GM12878 (cell line): Measurements from ENCODE around the gene RXFP4. TPM values are rescaled to one million over a fixed set of nuclear protein-coding genes. Genes with fewer than 3 reads are reported as not detected.

Experiments
- ATAC-seq: fragments of 200-7000 bp; cut with Tn5 transposase; 3 replicates; pipeline ENCODE4 v1.9.1; 2020; ENCODE audit warnings: mild to moderate bottlenecking, moderate library complexity
- BruUV-seq: library from RNA; stranded (reverse); fragments of 400-500 nt; replicated peaks from 2 replicates; lab custom pipeline; 2021; lab: Mats Ljungman, UMichigan
- CTCF ChIA-PET: fragments of 300-600 bp; sonication (Branson Sonifier 250); formaldehyde crosslinking; extraction: SDS; loops from one replicate; lab custom pipeline; 2021; ENCODE audit warnings: inconsistent platforms; lab: Yijun Ruan, JAX
- POLR2A ChIA-PET: fragments of 350-600 bp; formaldehyde crosslinking; extraction: SDS; loops from one replicate; lab custom pipeline; 2021; ENCODE audit warnings: inconsistent platforms; lab: Charles Lee
- RAD21 ChIA-PET: fragments of 300-600 bp; sonication (Branson Sonifier 250); formaldehyde crosslinking; loops from one replicate; lab custom pipeline; 2023; ENCODE audit warnings: antibody characterized with exemption; ENCODE audit not compliant: unreplicated experiment; lab: Charles Lee
- SMC1A ChIA-PET: fragments of 300-600 bp; sonication (Branson Sonifier 250); formaldehyde crosslinking; loops from one replicate; lab custom pipeline; 2023; ENCODE audit not compliant: unreplicated experiment, uncharacterized antibody; lab: Charles Lee
- DNase-seq: peaks from one replicate; pipeline ENCODE4 v3.0.0-alpha.2; 2011; ENCODE audit warnings: low read depth, low spot score
- FAIRE-seq: peaks from 3 replicates; lab custom pipeline; 2011; peaks lifted over from hg19 to GRCh38; lab: Jason Lieb, UNC
- H2AFZ ChIP-seq: 2 replicates; pipeline ENCODE4 v1.6.0; 2011; ENCODE audit warnings: low read depth, low read length, control low read depth; ENCODE audit not compliant: control insufficient read depth
- H3K27ac ChIP-seq: 2 replicates; pipeline ENCODE4 v1.5.1; 2011; ENCODE audit warnings: control low read depth; ENCODE audit not compliant: control insufficient read depth, insufficient read depth
- H3K27me3 ChIP-seq, 2 experiments: replicated peaks in 1 of 2; 2 replicates each; pipeline versions ENCODE4 v1.6.0 to v1.6.1; 2011; ENCODE audit warnings: low read length in 1 of 2; ENCODE audit not compliant: control insufficient read depth in 2 of 2, insufficient read depth in 2 of 2
- H3K36me3 ChIP-seq, 2 experiments: 2 replicates each; pipeline ENCODE4 v1.5.1; 2011; ENCODE audit warnings: low read length in 1 of 2; ENCODE audit not compliant: control insufficient read depth in 2 of 2, insufficient read depth in 2 of 2
- H3K4me1 ChIP-seq: 2 replicates; pipeline ENCODE4 v1.6.1; 2011; ENCODE audit warnings: mild to moderate bottlenecking, low read length, moderate library complexity, mixed read lengths; ENCODE audit not compliant: control insufficient read depth, insufficient read depth
- H3K4me2 ChIP-seq: 2 replicates; pipeline ENCODE4 v1.6.0; 2011; ENCODE audit warnings: control low read depth; ENCODE audit not compliant: control insufficient read depth, insufficient read depth
- H3K4me3 ChIP-seq: fragments of 200-600 bp; sonication (generic); 2 replicates; pipeline ENCODE4 v1.5.1; 2016
- H3K79me2 ChIP-seq: 2 replicates; pipeline ENCODE4 v1.6.0; 2011; ENCODE audit warnings: low read length; ENCODE audit not compliant: control insufficient read depth, insufficient read depth
- H3K9ac ChIP-seq: 2 replicates; pipeline ENCODE4 v1.8.0; 2011; ENCODE audit warnings: low read length, control low read depth, mixed read lengths; ENCODE audit not compliant: control insufficient read depth, insufficient read depth
- H3K9me3 ChIP-seq: replicated peaks from 3 replicates; pipeline ENCODE4 v1.5.1; 2011; ENCODE audit warnings: mild to moderate bottlenecking, low read length; ENCODE audit not compliant: control insufficient read depth, insufficient read depth
- H4K20me1 ChIP-seq: 2 replicates; pipeline ENCODE4 v1.6.0; 2011; ENCODE audit not compliant: control insufficient read depth, insufficient read depth
- E2F4 ChIP-seq: IDR thresholded peaks from 2 replicates; pipeline ENCODE4 v1.6.1; 2012; ENCODE audit warnings: low read depth, low read length, improper control_type of control experiment
- FOXM1 ChIP-seq: IDR thresholded peaks from 2 replicates; pipeline ENCODE4 v1.6.1; 2012; ENCODE audit warnings: low read depth, mild to moderate bottlenecking, inconsistent platforms, low read length, moderate library complexity
- HDGF ChIP-seq: fragments of 450-650 bp; IDR thresholded peaks from 2 replicates; pipeline ENCODE4 v1.6.1; 2016; ENCODE audit warnings: antibody characterized with exemption
- IRF3 ChIP-seq: fragments of 450-650 bp; IDR thresholded peaks from 2 replicates; pipeline ENCODE4 v1.6.1; 2014; ENCODE audit warnings: mild to moderate bottlenecking
- JUND ChIP-seq: IDR thresholded peaks from 2 replicates; pipeline ENCODE4 v1.6.1; 2012; ENCODE audit warnings: low read depth, mild to moderate bottlenecking, low read length, improper control_type of control experiment, moderate library complexity
- KAT2A ChIP-seq: conservative IDR thresholded peaks from 2 replicates; pipeline ENCODE4 v1.6.1; 2011; ENCODE audit warnings: low read depth, low read length; ENCODE audit not compliant: control insufficient read depth
- KLF5 ChIP-seq: fragments of 450-650 bp; IDR thresholded peaks from 2 replicates; pipeline ENCODE4 v1.6.1; 2014; ENCODE audit warnings: mild to moderate bottlenecking; ENCODE audit not compliant: partially characterized antibody
- MXI1 ChIP-seq: fragments of 150-350 bp; IDR thresholded peaks from 2 replicates; pipeline ENCODE4 v1.6.1; 2011; ENCODE audit warnings: low read depth, mild to moderate bottlenecking, inconsistent platforms, low read length, improper control_type of control experiment
- PAX5 ChIP-seq: IDR thresholded peaks from 2 replicates; pipeline ENCODE4 v1.6.1; 2011; ENCODE audit warnings: low read depth, low read length, borderline replicate concordance
- PML ChIP-seq: IDR thresholded peaks from 2 replicates; pipeline ENCODE4 v1.6.1; 2012; ENCODE audit warnings: low read length, inconsistent platforms
- POLR2A ChIP-seq: IDR thresholded peaks from 2 replicates; pipeline ENCODE4 v1.6.1; 2011; ENCODE audit warnings: low read depth, mild to moderate bottlenecking, low read length
- RUNX3 ChIP-seq: IDR thresholded peaks from 2 replicates; pipeline ENCODE4 v1.6.1; 2012; ENCODE audit warnings: low read length, inconsistent platforms
- SMC3 ChIP-seq: IDR thresholded peaks from 2 replicates; pipeline ENCODE4 v1.6.1; 2011; ENCODE audit warnings: low read length, improper control_type of control experiment, borderline replicate concordance
- USF2 ChIP-seq: IDR thresholded peaks from 2 replicates; pipeline ENCODE4 v1.6.1; 2011; ENCODE audit warnings: low read depth, low read length, improper control_type of control experiment, borderline replicate concordance
- WGBS: methylation state at CpG from one replicate; pipeline ENCODE4 v1.1.6; 2016; ENCODE audit warnings: low lambda C conversion rate; ENCODE audit not compliant: insufficient replicate concordance, insufficient coverage; ENCODE audit errors: missing lambda C conversion rate; 5-methylcytosine and 5-hydroxymethylcytosine counted together
- in situ Hi-C: fragments of 300-500 bp; cut with MboI; formaldehyde crosslinking; loops from 9 replicates; pipeline ENCODE4 v1.14.3; 2018; ENCODE audit warnings: mixed read lengths
- intact Hi-C: fragments of 100-400 bp; cut with micrococcal nuclease; formaldehyde crosslinking; loops from one replicate; pipeline ENCODE4 v1.14.2; 2022; ENCODE audit not compliant: unreplicated experiment
- polyA plus RNA-seq, 11 experiments: library from polyadenylated mRNA; depleted of rRNA in 4 of 11; unstranded in 6 of 11; stranded (reverse) in 5 of 11; fragments of >200 nt; fragmentation: Nextera tagmentation in 4 of 11; fragmentation: Illumina TruSeq in 1 of 11; extraction: Ambion mirVana in 4 of 11; extraction: Trizol in 1 of 11; gene quantifications; 1 replicate in 1 of 11; 2 replicates in 10 of 11; pipeline versions ENCODE4 v1.2.1 to v1.2.3, GENCODE V29; 2011 to 2016; ENCODE audit warnings: inconsistent platforms in 2 of 11, missing spikeins in 2 of 11, low read depth in 1 of 11
- total RNA-seq, 4 experiments: library from RNA; depleted of rRNA in 3 of 4; stranded (reverse); fragments of >200 nt in 3 of 4; fragmentation: Illumina TruSeq in 1 of 4; extraction: Trizol in 1 of 4; gene quantifications; 2 replicates each; pipeline versions ENCODE4 v1.2.1 to v1.2.3, GENCODE V29; 2013 to 2021
- TF ChIP-seq, protein P1 (sequence below): fragments of 150-350 bp; IDR thresholded peaks from 2 replicates; pipeline ENCODE4 v1.6.1; 2014; ENCODE audit warnings: mild to moderate bottlenecking, low read depth, low read length
- TF ChIP-seq, protein P2 (sequence below): IDR thresholded peaks from 2 replicates; pipeline ENCODE4 v1.6.1; 2011; ENCODE audit warnings: mild to moderate bottlenecking, low read depth, low read length, moderate library complexity; ENCODE audit not compliant: insufficient replicate concordance

The RXFP4 gene
- total and polyA plus RNA-seq, 10 of the 15 experiments (the other 5 are each of a cell fraction or from before 2014, with no cell fraction given): 0.10 to 0.40 (median 0.39) TPM; not detected in 7

- TF ChIP-seq, protein P1, sequence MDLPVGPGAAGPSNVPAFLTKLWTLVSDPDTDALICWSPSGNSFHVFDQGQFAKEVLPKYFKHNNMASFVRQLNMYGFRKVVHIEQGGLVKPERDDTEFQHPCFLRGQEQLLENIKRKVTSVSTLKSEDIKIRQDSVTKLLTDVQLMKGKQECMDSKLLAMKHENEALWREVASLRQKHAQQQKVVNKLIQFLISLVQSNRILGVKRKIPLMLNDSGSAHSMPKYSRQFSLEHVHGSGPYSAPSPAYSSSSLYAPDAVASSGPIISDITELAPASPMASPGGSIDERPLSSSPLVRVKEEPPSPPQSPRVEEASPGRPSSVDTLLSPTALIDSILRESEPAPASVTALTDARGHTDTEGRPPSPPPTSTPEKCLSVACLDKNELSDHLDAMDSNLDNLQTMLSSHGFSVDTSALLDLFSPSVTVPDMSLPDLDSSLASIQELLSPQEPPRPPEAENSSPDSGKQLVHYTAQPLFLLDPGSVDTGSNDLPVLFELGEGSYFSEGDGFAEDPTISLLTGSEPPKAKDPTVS: no peak
These were observed 21.3 kb downstream of the RXFP4 start (continued) for GRCh38 chr1:155962599-155963211.

- peaks cover 53 to 65% of the 10 kb centered on the region in 2 experiments for H3K36me3 ChIP-seq
- peaks cover 8% of the 10 kb centered on the region for H4K20me1 ChIP-seq
- FAIRE-seq (no peak), ATAC-seq (no peak), DNase-seq (no peak)
- H3K27me3 ChIP-seq: no peaks in the 10 kb centered on the region
- in situ Hi-C loops (no loop called here), intact Hi-C loops (no loop called here)
- no peak overlapping the region for H3K9ac ChIP-seq
- POLR2A ChIA-PET: interaction anchor here (8.4 kb wide), 1 partner anchor 15 kb away, joined by 180 read pairs; the partner anchor contains the start of gene ARHGEF2
- RAD21 ChIA-PET: interaction anchor here (0.6 kb wide), 1 partner anchor 29 kb away, joined by 3 read pairs; no protein-coding TSS in a partner anchor
- H3K79me2 ChIP-seq: peaks cover 25% of the 10 kb centered on the region
- peaks cover 55% of the 10 kb centered on the region for H3K4me1 ChIP-seq
- CTCF ChIA-PET: interaction anchor here (0.7 kb wide), 1 partner anchor 20 kb away, joined by 3 read pairs; no protein-coding TSS in a partner anchor
- H3K4me2 ChIP-seq: no peak overlapping the region
- no peak overlapping the region for H2AFZ ChIP-seq
- H3K9me3 ChIP-seq: no peaks in the 10 kb centered on the region
- 83% methylated on average over 7 of the region's 7 CpGs for WGBS
- H3K4me3 ChIP-seq: no peak overlapping the region
- no TSS peak for BruUV-seq
- TF ChIP-seq, protein P2, sequence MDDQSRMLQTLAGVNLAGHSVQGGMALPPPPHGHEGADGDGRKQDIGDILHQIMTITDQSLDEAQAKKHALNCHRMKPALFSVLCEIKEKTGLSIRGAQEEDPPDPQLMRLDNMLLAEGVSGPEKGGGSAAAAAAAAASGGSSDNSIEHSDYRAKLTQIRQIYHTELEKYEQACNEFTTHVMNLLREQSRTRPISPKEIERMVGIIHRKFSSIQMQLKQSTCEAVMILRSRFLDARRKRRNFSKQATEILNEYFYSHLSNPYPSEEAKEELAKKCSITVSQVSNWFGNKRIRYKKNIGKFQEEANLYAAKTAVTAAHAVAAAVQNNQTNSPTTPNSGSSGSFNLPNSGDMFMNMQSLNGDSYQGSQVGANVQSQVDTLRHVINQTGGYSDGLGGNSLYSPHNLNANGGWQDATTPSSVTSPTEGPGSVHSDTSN: no peak
- TF ChIP-seq HDGF (no peak), KAT2A (no peak), IRF3 (no peak), FOXM1 (no peak), POLR2A (no peak), KLF5 (no peak), PML (no peak), JUND (no peak), USF2 (no peak), E2F4 (no peak), SMC3 (no peak), PAX5 (no peak), MXI1 (no peak), RUNX3 (no peak)
- no peak overlapping the region for H3K27ac ChIP-seq
- SMC1A ChIA-PET: interaction anchor here (9.7 kb wide), 1 partner anchor 13 kb away, joined by 152 read pairs; the partner anchor contains the start of gene ARHGEF2
These were observed 22.8 kb downstream of the RXFP4 start for GRCh38 chr1:155964193-155964592.
